Activated CD8-positive, alpha-beta T cell treated with anti-CD3 and anti-CD28 coated beads for 36 hours (primary cell): ENCODE data around the gene DMBT1. TPM values are rescaled to one million over a fixed set of nuclear protein-coding genes. Genes with fewer than 3 reads are reported as not detected.
"Not testable (repeated sequence)": the region's sequence is repeated elsewhere in the genome, so short reads cannot be mapped to it uniquely, and the experiment has no call there.

Experiments used
- ATAC-seq: fragments of 200-7000 bp; cut with Tn5 transposase; one replicate; pipeline ENCODE4 v1.10.0; 2021; ENCODE audit warnings: mild to moderate bottlenecking, moderate library complexity
- CTCF ChIA-PET: fragments of 350-600 bp; sonication (Branson Sonifier 250); formaldehyde crosslinking; loops from one replicate; lab custom pipeline; 2021; ENCODE audit warnings: antibody characterized with exemption; lab: Charles Lee
- POLR2A ChIA-PET: fragments of 350-600 bp; sonication (Branson Sonifier 250); formaldehyde crosslinking; loops from one replicate; lab custom pipeline; 2021; ENCODE audit warnings: antibody characterized with exemption; lab: Charles Lee
- DNase-seq: peaks from one replicate; pipeline ENCODE4 v3.0.0-alpha.2; 2020
- H3K27ac Mint-ChIP-seq: one replicate; pipeline ENCODE4 v1.8.0; 2021; ENCODE audit warnings: mild to moderate bottlenecking, mixed read lengths
- H3K27me3 Mint-ChIP-seq: one replicate; pipeline ENCODE4 v1.8.0; 2021; ENCODE audit warnings: mixed read lengths
- H3K36me3 Mint-ChIP-seq: one replicate; pipeline ENCODE4 v1.8.0; 2021; ENCODE audit warnings: low read depth, mixed read lengths
- H3K4me1 Mint-ChIP-seq: one replicate; pipeline ENCODE4 v1.8.0; 2021; ENCODE audit warnings: low read depth, mixed read lengths
- H3K4me3 Mint-ChIP-seq: one replicate; pipeline ENCODE4 v1.8.0; 2021; ENCODE audit warnings: mild to moderate bottlenecking, moderate library complexity, mixed read lengths
- H3K9me3 Mint-ChIP-seq: one replicate; pipeline ENCODE4 v1.8.0; 2021; ENCODE audit warnings: mixed read lengths
- intact Hi-C: fragments of 100-400 bp; cut with micrococcal nuclease; formaldehyde crosslinking; loops from one replicate; pipeline ENCODE4 v1.10.0; 2022
- total RNA-seq, 2 experiments: library from RNA; stranded (reverse); gene quantifications; one replicate each; pipeline ENCODE4 v1.2.3, GENCODE V29; 2021
- TF ChIP-seq, protein P1 (sequence below): fragments of 200-600 bp; IDR thresholded peaks from one replicate; pipeline ENCODE4 v1.8.0; 2022; ENCODE audit warnings: antibody characterized with exemption, mild to moderate bottlenecking

DMBT1 gene
- total RNA-seq, 2 experiments from 2014 or later = not detected

DNA sequence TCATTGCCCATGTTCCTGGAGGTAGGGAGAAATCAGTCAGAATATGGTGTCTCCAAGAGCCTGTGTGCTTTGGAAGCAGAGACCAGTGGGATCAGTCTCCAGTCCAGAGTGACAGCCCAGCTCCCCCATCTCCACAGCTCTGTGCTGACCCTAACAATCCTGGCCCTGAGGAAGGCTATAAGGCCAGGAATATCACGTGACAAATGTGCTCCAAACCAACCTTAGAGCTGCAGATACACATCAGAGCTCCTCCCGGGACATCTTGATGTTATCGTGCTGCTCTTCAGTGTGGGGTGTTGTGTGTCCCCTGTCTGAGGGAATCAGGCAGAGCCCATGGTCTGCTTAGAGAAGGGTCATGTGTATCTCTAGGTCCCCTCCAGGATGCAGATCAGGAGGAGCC lies 15.2 kb downstream of the DMBT1 start:
- ATAC-seq = no peak
- DNase-seq = no peak
- Mint-ChIP-seq H3K27ac (no peak overlapping the region), H3K4me3 (no peak overlapping the region), H3K9me3 (peaks cover 4% of the 10 kb centered on the region), H3K36me3 (no peaks in the 10 kb centered on the region), H3K4me1 (no peaks in the 10 kb centered on the region), H3K27me3 (peaks cover 4% of the 10 kb centered on the region)
- TF ChIP-seq, protein P1, sequence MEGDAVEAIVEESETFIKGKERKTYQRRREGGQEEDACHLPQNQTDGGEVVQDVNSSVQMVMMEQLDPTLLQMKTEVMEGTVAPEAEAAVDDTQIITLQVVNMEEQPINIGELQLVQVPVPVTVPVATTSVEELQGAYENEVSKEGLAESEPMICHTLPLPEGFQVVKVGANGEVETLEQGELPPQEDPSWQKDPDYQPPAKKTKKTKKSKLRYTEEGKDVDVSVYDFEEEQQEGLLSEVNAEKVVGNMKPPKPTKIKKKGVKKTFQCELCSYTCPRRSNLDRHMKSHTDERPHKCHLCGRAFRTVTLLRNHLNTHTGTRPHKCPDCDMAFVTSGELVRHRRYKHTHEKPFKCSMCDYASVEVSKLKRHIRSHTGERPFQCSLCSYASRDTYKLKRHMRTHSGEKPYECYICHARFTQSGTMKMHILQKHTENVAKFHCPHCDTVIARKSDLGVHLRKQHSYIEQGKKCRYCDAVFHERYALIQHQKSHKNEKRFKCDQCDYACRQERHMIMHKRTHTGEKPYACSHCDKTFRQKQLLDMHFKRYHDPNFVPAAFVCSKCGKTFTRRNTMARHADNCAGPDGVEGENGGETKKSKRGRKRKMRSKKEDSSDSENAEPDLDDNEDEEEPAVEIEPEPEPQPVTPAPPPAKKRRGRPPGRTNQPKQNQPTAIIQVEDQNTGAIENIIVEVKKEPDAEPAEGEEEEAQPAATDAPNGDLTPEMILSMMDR = no peak
- ChIA-PET CTCF (interaction anchor here (1.0 kb wide), 1 partner anchor 10 kb away, joined by 6 read pairs; no protein-coding TSS in a partner anchor), POLR2A (no interaction called here)
- intact Hi-C loops = no loop called here

DNA sequence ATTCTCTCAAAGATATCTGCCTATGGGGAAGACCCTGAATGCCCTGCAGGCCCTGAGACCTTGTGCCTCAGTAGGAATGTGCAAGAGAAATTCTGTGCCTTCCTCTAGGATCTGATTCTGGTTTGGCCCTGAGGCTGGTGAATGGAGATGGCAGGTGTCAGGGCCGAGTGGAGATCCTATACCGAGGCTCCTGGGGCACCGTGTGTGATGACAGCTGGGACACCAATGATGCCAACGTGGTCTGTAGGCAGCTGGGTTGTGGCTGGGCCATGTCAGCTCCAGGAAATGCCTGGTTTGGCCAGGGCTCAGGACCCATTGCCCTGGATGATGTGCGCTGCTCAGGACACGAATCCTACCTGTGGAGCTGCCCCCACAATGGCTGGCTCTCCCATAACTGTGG lies 15.7 kb downstream of the DMBT1 start:
- H3K27me3 Mint-ChIP-seq = peaks cover 4% of the 10 kb centered on the region
- H3K4me1 Mint-ChIP-seq = no peaks in the 10 kb centered on the region
- H3K9me3 Mint-ChIP-seq = peaks cover 4% of the 10 kb centered on the region
- DNase-seq (no peak), ATAC-seq (no peak)
- H3K36me3 Mint-ChIP-seq = no peaks in the 10 kb centered on the region
- ChIA-PET POLR2A (no interaction called here), CTCF (interaction anchor here (1.0 kb wide), 1 partner anchor 11 kb away, joined by 6 read pairs; no protein-coding TSS in a partner anchor)
- no peak overlapping the region for H3K4me3 Mint-ChIP-seq
- TF ChIP-seq, protein P1 = no peak
- H3K27ac Mint-ChIP-seq = no peak overlapping the region
- intact Hi-C loops = no loop called here

DNA sequence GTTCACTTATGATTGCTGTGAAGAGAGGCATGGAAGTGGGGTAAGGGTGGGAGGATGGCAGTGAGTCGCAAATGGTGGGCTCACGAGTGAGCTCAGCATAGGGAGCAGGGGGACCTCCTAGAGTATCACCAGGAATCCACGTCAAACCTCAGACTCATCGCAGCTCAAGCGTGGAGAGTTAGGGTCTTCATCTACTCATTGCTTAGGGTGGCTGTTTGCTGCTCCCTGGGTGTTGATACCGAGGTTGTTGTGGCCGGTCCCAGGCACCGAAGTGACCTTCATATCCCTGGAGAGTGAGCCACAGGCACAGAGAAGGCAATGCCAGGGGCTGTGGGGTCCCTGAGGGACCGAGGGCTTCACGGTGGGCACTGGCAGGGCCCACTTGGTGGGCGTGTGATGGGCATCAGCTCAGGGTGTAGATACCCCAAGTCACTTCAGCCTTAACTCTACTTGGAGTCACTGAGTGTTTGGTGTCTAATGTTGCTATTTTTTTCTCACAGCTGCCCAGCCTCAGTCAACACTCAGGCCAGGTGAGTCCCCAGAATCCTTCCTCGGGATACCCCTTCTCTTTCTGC lies 16.8 kb downstream of the DMBT1 start:
- intact Hi-C loops = no loop called here
- DNase-seq (no peak), ATAC-seq (no peak)
- TF ChIP-seq, protein P1 = no peak
- peaks cover 1% of the 10 kb centered on the region for H3K27me3 Mint-ChIP-seq
- no peak overlapping the region for H3K27ac Mint-ChIP-seq
- no peaks in the 10 kb centered on the region for H3K36me3 Mint-ChIP-seq
- H3K4me1 Mint-ChIP-seq = no peaks in the 10 kb centered on the region
- ChIA-PET POLR2A (interaction anchor here (1.3 kb wide), 1 partner anchor 10 kb away, joined by 3 read pairs; no protein-coding TSS in a partner anchor), CTCF (interaction anchor here (1.4 kb wide), 1 partner anchor 12 kb away, joined by 3 read pairs; no protein-coding TSS in a partner anchor)
- peaks cover 4% of the 10 kb centered on the region for H3K9me3 Mint-ChIP-seq
- no peak overlapping the region for H3K4me3 Mint-ChIP-seq

DNA sequence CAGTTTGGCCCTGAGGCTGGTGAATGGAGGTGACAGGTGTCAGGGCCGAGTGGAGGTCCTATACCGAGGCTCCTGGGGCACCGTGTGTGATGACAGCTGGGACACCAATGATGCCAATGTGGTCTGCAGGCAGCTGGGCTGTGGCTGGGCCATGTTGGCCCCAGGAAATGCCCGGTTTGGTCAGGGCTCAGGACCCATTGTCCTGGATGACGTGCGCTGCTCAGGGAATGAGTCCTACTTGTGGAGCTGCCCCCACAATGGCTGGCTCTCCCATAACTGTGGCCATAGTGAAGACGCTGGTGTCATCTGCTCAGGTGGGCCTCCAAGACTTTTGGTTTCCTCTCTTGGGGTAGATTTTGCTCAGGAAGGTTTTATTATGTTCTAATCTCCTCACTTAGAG lies 25.5 kb downstream of the DMBT1 start:
- POLR2A ChIA-PET, DNase-seq, H3K4me3 Mint-ChIP-seq, H3K9me3 Mint-ChIP-seq, H3K27me3 Mint-ChIP-seq, H3K4me1 Mint-ChIP-seq, H3K36me3 Mint-ChIP-seq, ATAC-seq, intact Hi-C loops, H3K27ac Mint-ChIP-seq, CTCF ChIA-PET: not testable (repeated sequence)

DNA sequence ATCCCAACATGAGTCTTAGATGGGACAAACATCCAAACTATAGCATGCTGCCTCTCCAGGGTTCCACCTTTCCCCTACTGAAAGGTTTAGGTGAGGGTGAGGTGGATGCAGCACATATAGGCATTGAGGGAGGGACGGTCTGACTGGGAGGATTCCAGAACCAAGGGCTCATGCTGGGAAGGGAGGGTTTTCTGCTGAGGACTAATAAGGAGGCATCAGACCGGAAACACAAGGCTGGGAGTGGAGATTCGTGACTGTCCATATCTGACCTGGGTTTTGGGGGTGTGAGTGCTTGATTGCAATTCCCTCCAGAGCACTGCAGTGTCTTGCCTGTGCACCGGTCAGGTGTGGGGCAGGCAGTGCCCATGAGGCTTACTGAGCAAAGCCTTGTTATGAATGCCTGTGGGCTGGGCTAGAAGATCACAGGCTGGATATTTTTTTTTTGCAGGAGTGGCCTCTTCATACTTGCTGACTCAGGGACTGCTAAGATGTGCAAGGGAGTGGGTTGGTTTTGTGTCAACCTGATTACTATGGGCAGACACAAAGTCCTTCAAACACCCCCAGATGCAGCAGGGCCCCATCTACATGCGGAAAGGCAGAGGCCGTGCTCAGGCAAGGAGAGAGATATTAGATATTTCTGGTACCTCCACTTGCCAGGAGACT lies 26.7 kb downstream of the DMBT1 start:
- Mint-ChIP-seq H3K36me3 (no peaks in the 10 kb centered on the region), H3K4me3 (no peak overlapping the region), H3K27ac (no peak overlapping the region), H3K27me3 (no peaks in the 10 kb centered on the region), H3K4me1 (no peaks in the 10 kb centered on the region), H3K9me3 (no peaks in the 10 kb centered on the region)
- ATAC-seq (no peak), DNase-seq (no peak)
- intact Hi-C loops = no loop called here
- TF ChIP-seq, protein P1 = no peak
- POLR2A ChIA-PET = no interaction called here
- CTCF ChIA-PET = no interaction called here
